DOHH2 (cell line): ENCODE measurements around the gene RAB3D.

ENCODE experiments used
- H3F3A ChIP-seq: fragments of 200-600 bp; sonication (generic), shearing (Covaris generic); 2 replicates; pipeline ENCODE4 v1.6.0; 2016; ENCODE audit warnings: antibody characterized with exemption, mild to moderate bottlenecking; ENCODE audit not compliant: control insufficient read depth, insufficient read depth
- H3K27ac ChIP-seq: fragments of 200-600 bp; sonication (generic); 2 replicates; pipeline ENCODE4 v1.5.1; 2014; ENCODE audit warnings: low read depth, mild to moderate bottlenecking, low read length, moderate library complexity
- H3K27me3 ChIP-seq: fragments of 200-600 bp; sonication (generic); 2 replicates; pipeline ENCODE4 v1.6.1; 2014; ENCODE audit warnings: mild to moderate bottlenecking, low read length, mixed read lengths; ENCODE audit not compliant: control insufficient read depth
- H3K36me3 ChIP-seq: fragments of 200-600 bp; sonication (generic); 2 replicates; pipeline ENCODE4 v1.6.1; 2014; ENCODE audit warnings: mild to moderate bottlenecking, low read length, moderate library complexity, mixed read lengths; ENCODE audit not compliant: control insufficient read depth
- H3K4me1 ChIP-seq: fragments of 200-600 bp; sonication (generic); 2 replicates; pipeline ENCODE4 v1.6.1; 2014; ENCODE audit warnings: mild to moderate bottlenecking, low read length, mixed read lengths; ENCODE audit not compliant: control insufficient read depth
- H3K4me2 ChIP-seq: fragments of 200-600 bp; sonication (generic); 2 replicates; pipeline ENCODE4 v1.6.0; 2014; ENCODE audit warnings: mild to moderate bottlenecking, low read length, moderate library complexity
- H3K4me3 ChIP-seq: fragments of 200-600 bp; sonication (generic); 2 replicates; pipeline ENCODE4 v1.5.1; 2014; ENCODE audit warnings: mild to moderate bottlenecking, low read length, mixed read lengths
- H3K79me2 ChIP-seq: fragments of 200-600 bp; sonication (generic); 2 replicates; pipeline ENCODE4 v1.6.1; 2014; ENCODE audit warnings: mild to moderate bottlenecking, low read length, mixed read lengths; ENCODE audit not compliant: control insufficient read depth
- H3K9me2 ChIP-seq: fragments of 200-600 bp; sonication (generic); replicated peaks from 2 replicates; pipeline ENCODE4 v1.6.1; 2014; ENCODE audit warnings: mild to moderate bottlenecking, low read length, mixed read lengths; ENCODE audit not compliant: control insufficient read depth
- H3K9me3 ChIP-seq: fragments of 200-600 bp; sonication (generic); 2 replicates; pipeline ENCODE4 v1.6.1; 2014; ENCODE audit warnings: antibody characterized with exemption, low read length, mixed read lengths; ENCODE audit not compliant: control insufficient read depth, insufficient read depth
- H4K20me1 ChIP-seq: fragments of 200-600 bp; sonication (generic); 2 replicates; pipeline ENCODE4 v1.6.0; 2014; ENCODE audit warnings: low read depth, mild to moderate bottlenecking, antibody characterized with exemption, low read length, moderate library complexity; ENCODE audit not compliant: control insufficient read depth, insufficient read depth
- EZH2phosphoT487 ChIP-seq: fragments of 200-600 bp; sonication (generic); IDR thresholded peaks from 2 replicates; pipeline ENCODE4 v1.6.1; 2017; ENCODE audit warnings: borderline replicate concordance, mild to moderate bottlenecking, antibody characterized with exemption, low read length, moderate library complexity, mixed read lengths
- TF ChIP-seq, protein P1 (sequence below): fragments of 200-600 bp; sonication (generic); IDR thresholded peaks from one replicate; pipeline ENCODE4 v1.5.1; 2014; ENCODE audit warnings: antibody characterized with exemption, mild to moderate bottlenecking, low read depth, low read length; ENCODE audit not compliant: poor library complexity, severe bottlenecking

The RAB3D gene

DNA sequence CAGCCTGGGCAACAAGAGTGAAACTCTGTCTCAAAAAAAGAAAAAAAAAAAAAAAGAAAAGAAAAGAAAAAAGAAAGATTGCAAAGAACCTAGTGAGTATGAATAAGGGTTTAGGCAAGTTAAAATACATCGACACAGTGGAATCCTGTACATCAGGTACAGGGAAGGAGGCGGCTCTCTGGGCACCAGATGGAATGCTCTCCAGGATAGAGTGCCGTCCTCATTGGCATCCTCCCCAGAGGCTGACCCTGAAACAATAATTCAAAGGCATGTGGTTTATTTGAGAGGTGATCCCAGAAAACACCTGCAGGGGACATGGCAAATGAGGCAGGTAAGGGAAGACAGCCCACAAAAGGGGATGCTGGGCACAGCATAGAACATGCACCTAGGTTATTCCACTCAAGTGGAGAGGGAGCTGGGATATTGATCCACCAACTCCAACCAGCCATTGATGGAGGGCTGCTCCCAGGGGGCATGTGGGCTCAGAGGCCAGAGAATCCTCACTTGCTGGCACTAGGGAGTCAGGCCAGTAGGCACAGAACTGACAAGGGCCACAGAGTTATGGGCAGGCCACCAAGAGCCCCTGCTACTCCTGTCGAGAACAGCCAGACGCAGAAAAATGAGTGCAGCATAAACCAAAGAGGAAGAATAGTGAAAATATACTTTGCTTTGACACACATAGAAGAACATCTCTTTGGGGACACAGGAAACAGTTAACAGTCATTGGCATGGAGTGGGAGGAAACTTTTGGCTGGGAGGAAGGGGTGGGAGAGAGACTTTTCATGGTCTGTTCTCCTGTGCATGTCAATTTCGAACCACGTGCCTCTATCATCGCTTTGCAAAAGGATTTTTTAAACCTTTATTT, 39.3 kb downstream of the RAB3D start:
- Histone ChIP-seq H3K9me2 (no peaks in the 10 kb centered on the region), H3K9me3 (no peaks in the 10 kb centered on the region), H4K20me1 (no peaks in the 10 kb centered on the region), H3K79me2 (no peaks in the 10 kb centered on the region), H3K4me3 (no peak overlapping the region), H3F3A (no peaks in the 10 kb centered on the region), H3K4me2 (no peak overlapping the region), H3K36me3 (no peaks in the 10 kb centered on the region), H3K27me3 (no peaks in the 10 kb centered on the region), H3K4me1 (no peaks in the 10 kb centered on the region), H3K27ac (no peak overlapping the region)
- TF ChIP-seq, protein P1, sequence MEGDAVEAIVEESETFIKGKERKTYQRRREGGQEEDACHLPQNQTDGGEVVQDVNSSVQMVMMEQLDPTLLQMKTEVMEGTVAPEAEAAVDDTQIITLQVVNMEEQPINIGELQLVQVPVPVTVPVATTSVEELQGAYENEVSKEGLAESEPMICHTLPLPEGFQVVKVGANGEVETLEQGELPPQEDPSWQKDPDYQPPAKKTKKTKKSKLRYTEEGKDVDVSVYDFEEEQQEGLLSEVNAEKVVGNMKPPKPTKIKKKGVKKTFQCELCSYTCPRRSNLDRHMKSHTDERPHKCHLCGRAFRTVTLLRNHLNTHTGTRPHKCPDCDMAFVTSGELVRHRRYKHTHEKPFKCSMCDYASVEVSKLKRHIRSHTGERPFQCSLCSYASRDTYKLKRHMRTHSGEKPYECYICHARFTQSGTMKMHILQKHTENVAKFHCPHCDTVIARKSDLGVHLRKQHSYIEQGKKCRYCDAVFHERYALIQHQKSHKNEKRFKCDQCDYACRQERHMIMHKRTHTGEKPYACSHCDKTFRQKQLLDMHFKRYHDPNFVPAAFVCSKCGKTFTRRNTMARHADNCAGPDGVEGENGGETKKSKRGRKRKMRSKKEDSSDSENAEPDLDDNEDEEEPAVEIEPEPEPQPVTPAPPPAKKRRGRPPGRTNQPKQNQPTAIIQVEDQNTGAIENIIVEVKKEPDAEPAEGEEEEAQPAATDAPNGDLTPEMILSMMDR: no peak
- no peak for TF ChIP-seq EZH2phosphoT487

DNA sequence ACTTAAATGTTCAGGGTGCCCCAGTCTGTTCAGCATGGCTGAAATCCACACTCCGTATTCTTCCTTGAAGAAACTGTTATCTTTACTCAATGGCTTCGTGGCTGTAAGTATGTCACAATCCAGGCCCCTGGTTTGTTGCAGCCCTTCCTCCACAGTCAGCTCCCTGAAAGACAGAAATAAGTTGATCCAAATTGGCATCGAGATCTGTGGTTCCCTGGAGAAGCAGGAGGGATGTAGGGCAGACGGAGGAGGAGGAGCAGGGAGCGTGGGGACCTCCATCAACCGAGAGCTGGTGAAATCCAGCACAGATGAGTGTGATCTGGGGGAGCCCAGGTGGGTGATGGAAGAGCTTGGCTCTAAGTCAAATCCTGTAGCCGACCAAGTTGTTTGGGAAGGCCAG, 43.2 kb downstream of the RAB3D start:
- Histone ChIP-seq H3K4me3 (no peak overlapping the region), H3K4me2 (no peak overlapping the region), H3K36me3 (no peaks in the 10 kb centered on the region), H3K79me2 (no peaks in the 10 kb centered on the region), H3K9me3 (no peaks in the 10 kb centered on the region), H3K4me1 (peaks cover 8% of the 10 kb centered on the region), H3F3A (no peaks in the 10 kb centered on the region), H3K27me3 (no peaks in the 10 kb centered on the region), H3K9me2 (no peaks in the 10 kb centered on the region), H4K20me1 (no peaks in the 10 kb centered on the region), H3K27ac (no peak overlapping the region)
- no peak for TF ChIP-seq EZH2phosphoT487
- TF ChIP-seq, protein P1: no peak

- Histone ChIP-seq H3K9me3 (no peaks in the 10 kb centered on the region), H3K27ac (no peak within 1 kb of the TSS), H3K4me2 (no peak within 1 kb of the TSS), H3K79me2 (no peaks in the 10 kb centered on the region), H3K27me3 (no peaks in the 10 kb centered on the region), H3K4me3 (no peak within 1 kb of the TSS), H3K9me2 (no peaks in the 10 kb centered on the region), H3K36me3 (no peaks in the 10 kb centered on the region), H3F3A (no peaks in the 10 kb centered on the region), H4K20me1 (no peaks in the 10 kb centered on the region), H3K4me1 (peaks cover 8% of the 10 kb centered on the region)
- TF ChIP-seq, protein P1: no peak
These were observed 43.7 kb downstream of the RAB3D start, which contains the start of gene TSPAN16 for GRCh38 chr19:11295665-11296245. Gene TSPAN16 (plus strand): TSS chr19:11296160. CDS start chr19:11296298, 138 bp downstream.
